ENCODE measurements around the gene PVALEF. TPM values are rescaled to one million over a fixed set of nuclear protein-coding genes. Genes with fewer than 3 reads are reported as not detected.

PVALEF gene
- total RNA-seq, 1 experiment from 2014 or later, result not detected

DNA sequence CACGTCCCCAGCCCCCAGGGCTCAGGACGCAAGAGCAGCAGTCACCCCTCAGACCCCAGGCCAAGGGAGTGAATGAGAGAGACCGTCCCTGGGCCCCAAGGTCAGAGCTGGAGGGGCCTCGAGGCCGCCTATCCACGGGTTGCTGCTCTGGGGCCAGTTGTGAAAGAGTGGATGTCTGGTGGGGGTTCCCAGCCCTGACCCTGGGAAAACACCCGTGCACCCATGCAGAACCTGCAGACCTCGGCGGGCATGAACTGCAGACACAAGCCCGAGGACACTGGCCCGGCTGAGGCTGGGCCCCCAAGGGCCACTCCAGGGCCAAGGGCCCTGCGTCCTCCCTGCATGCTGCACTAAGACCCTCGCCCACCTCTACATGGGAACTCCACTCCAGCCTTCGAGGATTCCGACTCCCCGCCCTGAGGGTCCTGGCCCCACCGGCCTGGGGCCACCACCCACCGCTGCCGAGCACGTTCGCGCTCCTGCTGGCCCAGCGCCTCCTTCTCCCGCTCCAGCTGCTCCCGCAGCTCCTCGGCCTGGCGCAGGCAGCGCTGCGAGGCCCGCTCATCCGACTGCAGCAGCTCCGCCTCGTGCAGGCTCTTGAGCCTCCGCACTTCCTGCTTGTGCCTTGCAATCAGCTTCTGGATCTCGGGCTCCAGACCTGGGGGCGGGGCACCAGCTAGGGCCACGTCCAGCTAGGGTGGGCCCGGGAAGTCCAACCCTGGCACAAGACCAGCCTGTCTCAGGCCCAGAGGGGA, 28.3 kb downstream of the PVALEF start:
- no peaks in the 10 kb centered on the region for H3K79me1 ChIP-seq (ENCODE audit: insufficient read depth, low read depth, low read length, poor library complexity, severe bottlenecking)
- no peak overlapping the region for H2AK5ac ChIP-seq (ENCODE audit: insufficient read length, low read length)
- Mint-ChIP-seq H3K4me3 (no peak overlapping the region), H3K9me3 (no peaks in the 10 kb centered on the region), H3K27me3 (ENCODE audit: low read depth) (no peaks in the 10 kb centered on the region), H3K27ac (no peak overlapping the region), H3K4me1 (no peaks in the 10 kb centered on the region), H3K36me3 (ENCODE audit: insufficient read depth in 1 of 3, low read depth in 3 of 3) (peaks cover 0 to 17% (median 9%) of the 10 kb centered on the region in 3 experiments; a peak in 6 of 7 replicates)
- no peak overlapping the region for H3K23ac ChIP-seq (ENCODE audit: insufficient read length, low read depth, low read length)
- no peak overlapping the region for H2BK20ac ChIP-seq (ENCODE audit: low read depth, low read length, poor library complexity, severe bottlenecking)
- no peaks in the 10 kb centered on the region for H4K20me1 ChIP-seq (ENCODE audit: control insufficient read depth, insufficient read depth, insufficient read length)
- H3K79me2 ChIP-seq (ENCODE audit: insufficient read depth, low read length), result no peaks in the 10 kb centered on the region
- H3K14ac ChIP-seq (ENCODE audit: insufficient read depth, low read length), result no peak overlapping the region
- H4K91ac ChIP-seq (ENCODE audit: insufficient read length, low read depth, low read length), result no peak overlapping the region
- H4K5ac ChIP-seq (ENCODE audit: insufficient read length, low read depth, low read length), result no peak overlapping the region
- no peak overlapping the region for H3K4me2 ChIP-seq (ENCODE audit: insufficient read depth, insufficient read length, low read length)
- no peak overlapping the region for H3K27ac ChIP-seq (ENCODE audit: insufficient read length, low read depth, low read length)
- no peak for DNase-seq
- TF ChIP-seq, protein P1, sequence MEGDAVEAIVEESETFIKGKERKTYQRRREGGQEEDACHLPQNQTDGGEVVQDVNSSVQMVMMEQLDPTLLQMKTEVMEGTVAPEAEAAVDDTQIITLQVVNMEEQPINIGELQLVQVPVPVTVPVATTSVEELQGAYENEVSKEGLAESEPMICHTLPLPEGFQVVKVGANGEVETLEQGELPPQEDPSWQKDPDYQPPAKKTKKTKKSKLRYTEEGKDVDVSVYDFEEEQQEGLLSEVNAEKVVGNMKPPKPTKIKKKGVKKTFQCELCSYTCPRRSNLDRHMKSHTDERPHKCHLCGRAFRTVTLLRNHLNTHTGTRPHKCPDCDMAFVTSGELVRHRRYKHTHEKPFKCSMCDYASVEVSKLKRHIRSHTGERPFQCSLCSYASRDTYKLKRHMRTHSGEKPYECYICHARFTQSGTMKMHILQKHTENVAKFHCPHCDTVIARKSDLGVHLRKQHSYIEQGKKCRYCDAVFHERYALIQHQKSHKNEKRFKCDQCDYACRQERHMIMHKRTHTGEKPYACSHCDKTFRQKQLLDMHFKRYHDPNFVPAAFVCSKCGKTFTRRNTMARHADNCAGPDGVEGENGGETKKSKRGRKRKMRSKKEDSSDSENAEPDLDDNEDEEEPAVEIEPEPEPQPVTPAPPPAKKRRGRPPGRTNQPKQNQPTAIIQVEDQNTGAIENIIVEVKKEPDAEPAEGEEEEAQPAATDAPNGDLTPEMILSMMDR (conservative IDR thresholded peaks at IDR 0.05), result no peak
- WGBS (ENCODE audit: extremely low coverage, insufficient read length, low lambda C conversion rate), result no CpG with 5 or more reads among the region's 38 CpGs
- no peak overlapping the region for H3K18ac ChIP-seq (ENCODE audit: insufficient read length, low read depth, low read length)
- H3K9ac ChIP-seq (ENCODE audit: extremely low read depth, insufficient read length, low read length), result no peak overlapping the region
- H2BK12ac ChIP-seq (ENCODE audit: insufficient read length, low read depth, low read length), result no peak overlapping the region
- H3K27me3 ChIP-seq (ENCODE audit: insufficient read depth, low read length), result no peaks in the 10 kb centered on the region
- no peaks in the 10 kb centered on the region for H3K4me1 ChIP-seq (ENCODE audit: insufficient read depth, low read length)
- no peak overlapping the region for H3K56ac ChIP-seq (ENCODE audit: insufficient read length, low read depth, low read length)
- H3K4ac ChIP-seq (ENCODE audit: low read depth, low read length), result no peak overlapping the region
- H4K8ac ChIP-seq (replicated peaks; ENCODE audit: insufficient read length, low read depth, low read length), result no peak overlapping the region
- H2AFZ ChIP-seq (ENCODE audit: low read length), result no peak overlapping the region
- no peaks in the 10 kb centered on the region for H3K23me2 ChIP-seq (ENCODE audit: insufficient read length, low read depth, low read length, poor library complexity, severe bottlenecking)
- H3T11ph ChIP-seq (ENCODE audit: low read length), result no peak overlapping the region
- H2BK15ac ChIP-seq (ENCODE audit: low read depth, low read length), result no peak overlapping the region
- no peak overlapping the region for H2BK5ac ChIP-seq (ENCODE audit: insufficient read length, low read length)
- no peaks in the 10 kb centered on the region for H3K9me3 ChIP-seq (ENCODE audit: control insufficient read depth, low read depth, low read length)
- H2BK120ac ChIP-seq (ENCODE audit: low read depth, low read length, poor library complexity, severe bottlenecking), result no peak overlapping the region

Data from H9 (cell line).